ENCODE data around the gene TAS1R1. TPM values are rescaled to one million over a fixed set of nuclear protein-coding genes. Genes with fewer than 3 reads are reported as not detected.

The TAS1R1 gene
- total RNA-seq, 1 donor from 2014 or later, result not detected

GRCh38 chr1:6510493-6510892 is 44.6 kb upstream of the TAS1R1 start:
- no peaks in the 10 kb centered on the region for H3K9me3 ChIP-seq
- H3K27ac ChIP-seq, result no peak overlapping the region
- intact Hi-C loops (cut with DNase I), result no loop called here
- H3K4me1 ChIP-seq, result no peaks in the 10 kb centered on the region
- H3K4me3 ChIP-seq, result no peak overlapping the region
- H3K27me3 ChIP-seq, result no peaks in the 10 kb centered on the region
- TF ChIP-seq CTCF (IDR thresholded peaks at IDR 0.05) (no peak), POLR2AphosphoS5 (IDR thresholded peaks at IDR 0.05; ENCODE audit: insufficient read depth in 1 of 2, low read depth in 1 of 2) (no peak), POLR2A (IDR thresholded peaks at IDR 0.05) (no peak)
- DNase-seq (ENCODE audit: extremely low spot score in 2 of 2), result no peak
- H3K36me3 ChIP-seq, result no peaks in the 10 kb centered on the region

GRCh38 chr1:6511056-6511455 is 44.1 kb upstream of the TAS1R1 start:
- no peak overlapping the region for H3K27ac ChIP-seq
- intact Hi-C loops (cut with DNase I), result no loop called here
- H3K4me1 ChIP-seq, result no peaks in the 10 kb centered on the region
- DNase-seq (ENCODE audit: extremely low spot score in 2 of 2), result no peak
- no peak overlapping the region for H3K4me3 ChIP-seq
- TF ChIP-seq CTCF (IDR thresholded peaks at IDR 0.05) (no peak), POLR2A (IDR thresholded peaks at IDR 0.05) (no peak), POLR2AphosphoS5 (IDR thresholded peaks at IDR 0.05; ENCODE audit: insufficient read depth in 1 of 2, low read depth in 1 of 2) (no peak)
- H3K36me3 ChIP-seq, result no peaks in the 10 kb centered on the region
- H3K9me3 ChIP-seq, result no peaks in the 10 kb centered on the region
- H3K27me3 ChIP-seq, result no peaks in the 10 kb centered on the region

- no peak overlapping the region for H3K27ac ChIP-seq
- no peak for DNase-seq (ENCODE audit: extremely low spot score in 2 of 2)
- no peaks in the 10 kb centered on the region for H3K9me3 ChIP-seq
- H3K4me3 ChIP-seq, result no peak overlapping the region
- intact Hi-C loops (cut with DNase I), result no loop called here
- no peaks in the 10 kb centered on the region for H3K36me3 ChIP-seq
- no peaks in the 10 kb centered on the region for H3K27me3 ChIP-seq
- no peak for TF ChIP-seq CTCF (IDR thresholded peaks at IDR 0.05)
- no peak for TF ChIP-seq POLR2AphosphoS5 (IDR thresholded peaks at IDR 0.05; ENCODE audit: insufficient read depth in 1 of 2, low read depth in 1 of 2)
- TF ChIP-seq POLR2A (IDR thresholded peaks at IDR 0.05), result no peak
- no peaks in the 10 kb centered on the region for H3K4me1 ChIP-seq
Measured at GRCh38 chr1:6511561-6512244, 43.4 kb upstream of the TAS1R1 start.

- no peak overlapping the region for H3K27ac ChIP-seq
- H3K4me3 ChIP-seq, result no peak overlapping the region
- H3K9me3 ChIP-seq, result no peaks in the 10 kb centered on the region
- H3K4me1 ChIP-seq, result no peaks in the 10 kb centered on the region
- no peak for DNase-seq (ENCODE audit: extremely low spot score in 2 of 2)
- no peaks in the 10 kb centered on the region for H3K27me3 ChIP-seq
- H3K36me3 ChIP-seq, result no peaks in the 10 kb centered on the region
- TF ChIP-seq CTCF (IDR thresholded peaks at IDR 0.05) (no peak), POLR2A (IDR thresholded peaks at IDR 0.05) (no peak), POLR2AphosphoS5 (IDR thresholded peaks at IDR 0.05; ENCODE audit: insufficient read depth in 1 of 2, low read depth in 1 of 2) (no peak)
- intact Hi-C loops (cut with DNase I), result no loop called here
Measured at GRCh38 chr1:6512245-6512907, 42.7 kb upstream of the TAS1R1 start.

GRCh38 chr1:6512908-6513280 is 42.2 kb upstream of the TAS1R1 start:
- TF ChIP-seq CTCF (IDR thresholded peaks at IDR 0.05) (no peak), POLR2A (IDR thresholded peaks at IDR 0.05) (no peak), POLR2AphosphoS5 (IDR thresholded peaks at IDR 0.05; ENCODE audit: insufficient read depth in 1 of 2, low read depth in 1 of 2) (no peak)
- no peaks in the 10 kb centered on the region for H3K9me3 ChIP-seq

More at GRCh38 chr1:6512908-6513280, 42.2 kb upstream of the TAS1R1 start:
- no peaks in the 10 kb centered on the region for H3K36me3 ChIP-seq
- H3K27ac ChIP-seq, result no peak overlapping the region
- H3K4me1 ChIP-seq, result no peaks in the 10 kb centered on the region
- DNase-seq (ENCODE audit: extremely low spot score in 2 of 2), result no peak
- no peak overlapping the region for H3K4me3 ChIP-seq
- intact Hi-C loops (cut with DNase I), result no loop called here
- no peaks in the 10 kb centered on the region for H3K27me3 ChIP-seq
